GM20431 (cell line): ENCODE measurements around the gene PATE3.

Experiments
- in situ Hi-C: fragments of 300-500 bp; cut with MseI, MboI; formaldehyde crosslinking; loops from one replicate; pipeline ENCODE4 v1.15.0; 2020; ENCODE audit warnings: low sequenced_read_pairs; ENCODE audit not compliant: unreplicated experiment

Gene PATE3

DNA sequence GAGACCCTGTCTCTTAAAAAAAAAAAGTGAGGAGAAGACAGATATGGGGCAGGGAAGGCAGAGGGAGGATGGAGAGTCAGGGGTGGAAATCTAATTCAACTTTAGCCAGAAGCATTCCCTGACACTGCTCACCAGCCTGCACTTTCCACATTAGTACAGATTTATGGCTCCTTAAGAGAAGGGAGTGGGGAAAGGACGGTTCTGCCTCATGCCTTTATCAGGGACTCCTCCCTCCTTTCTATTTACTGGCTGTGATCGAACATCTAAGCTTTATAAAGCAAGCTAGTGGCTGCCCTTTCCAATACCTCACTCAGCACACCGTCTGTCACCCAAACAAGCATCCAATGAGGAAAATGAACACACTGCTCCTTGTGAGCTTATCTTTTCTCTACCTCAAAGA, 45.1 kb downstream of the PATE3 start, which contains the start of gene PATE4:
Gene PATE4, plus strand, starts transcription at position 301 of the 400 bp plus-strand sequence. Its CDS starts 44 bp downstream, at position 345.
- in situ Hi-C loops, result no loop called here

DNA sequence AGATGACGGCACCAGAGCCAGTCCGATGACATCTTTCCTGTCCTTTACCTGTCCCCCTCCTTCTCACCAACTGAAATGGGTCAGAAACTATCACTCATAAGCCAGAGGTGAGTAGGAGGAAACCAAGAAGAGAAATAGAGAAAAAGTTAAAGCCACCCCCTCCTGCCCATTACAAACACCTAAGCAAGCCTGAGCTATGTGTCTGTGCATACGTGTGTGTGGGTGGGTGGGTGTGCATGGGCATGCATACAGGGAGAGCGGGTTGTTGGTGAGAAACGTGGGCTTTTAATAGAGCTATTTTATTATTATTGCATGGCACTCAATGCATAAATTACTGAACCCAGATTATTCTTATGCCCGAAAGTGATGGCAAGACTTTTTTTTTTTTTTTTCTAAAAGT, 47.8 kb downstream of the PATE3 start:
- in situ Hi-C loops, result no loop called here
